SK-N-SH (cell line): ENCODE data around the gene CEP41. TPM values are rescaled to one million over a fixed set of nuclear protein-coding genes. Genes with fewer than 3 reads are reported as not detected.

Experiments used
- CTCF ChIA-PET: fragments of 300-600, 350-600 bp; formaldehyde crosslinking; extraction: SDS; loops from one replicate; lab custom pipeline; 2021; lab: Yijun Ruan, JAX
- POLR2A ChIA-PET: fragments of 350-600 bp; sonication (Branson Sonifier 250); formaldehyde crosslinking; extraction: SDS; loops from one replicate; lab custom pipeline; 2020; ENCODE audit warnings: antibody characterized with exemption, inconsistent platforms; lab: Yijun Ruan, JAX
- DNase-seq: peaks from one replicate; pipeline ENCODE4 v3.0.0; 2012
- H2AFZ ChIP-seq: fragments of 200-600 bp; sonication (generic); 2 replicates; pipeline ENCODE4 v1.8.1; 2016; ENCODE audit warnings: antibody characterized with exemption, mild to moderate bottlenecking, low read depth
- H3F3A ChIP-seq: fragments of 200-600 bp; sonication (generic); replicated peaks from 2 replicates; pipeline ENCODE3; 2016; ENCODE audit warnings: antibody characterized with exemption, mild to moderate bottlenecking; ENCODE audit not compliant: insufficient read depth
- H3K27ac ChIP-seq, 2 experiments: fragments of 200-500 bp in 1 of 2; fragments of 200-600 bp in 1 of 2; sonication (Bioruptor generic) in 1 of 2; sonication (generic), shearing (Covaris generic) in 1 of 2; 2 replicates each; pipeline versions ENCODE4 v1.5.1 to v1.6.1; 2014 to 2016; ENCODE audit warnings: low read depth in 2 of 2, inconsistent platforms in 1 of 2, low read length in 1 of 2, mild to moderate bottlenecking in 1 of 2, mixed read lengths in 1 of 2
- H3K27me3 ChIP-seq: fragments of 200-600 bp; sonication (generic), shearing (Covaris generic); 2 replicates; pipeline ENCODE4 v1.6.1; 2016; ENCODE audit warnings: mixed run types; ENCODE audit not compliant: insufficient read depth
- H3K36me3 ChIP-seq, 2 experiments: fragments of 200-500 bp in 1 of 2; fragments of 200-600 bp in 1 of 2; sonication (Bioruptor generic) in 1 of 2; sonication (generic) in 1 of 2; replicated peaks in 1 of 2; 2 replicates each; pipeline versions ENCODE3 to v1.5.1; 2014 to 2016; ENCODE audit warnings: low read length in 1 of 2, mild to moderate bottlenecking in 1 of 2; ENCODE audit not compliant: insufficient read depth in 2 of 2, control insufficient read depth in 1 of 2
- H3K4me1 ChIP-seq, 2 experiments: fragments of 200-500 bp in 1 of 2; fragments of 200-600 bp in 1 of 2; sonication (Bioruptor generic) in 1 of 2; sonication (generic), shearing (Covaris generic) in 1 of 2; 2 replicates each; pipeline versions ENCODE4 v1.5.1 to v1.6.1; 2014 to 2016; ENCODE audit warnings: low read depth in 1 of 2, low read length in 1 of 2, mixed run types in 1 of 2; ENCODE audit not compliant: insufficient read depth in 2 of 2, control insufficient read depth in 1 of 2
- H3K4me2 ChIP-seq: fragments of 200-600 bp; sonication (generic), shearing (Covaris generic); 2 replicates; pipeline ENCODE4 v1.6.1; 2017; ENCODE audit warnings: mixed run types
- H3K4me3 ChIP-seq, 2 experiments: fragments of 200-500 bp in 1 of 2; fragments of 200-600 bp in 1 of 2; sonication (Bioruptor generic) in 1 of 2; sonication (generic), shearing (Covaris generic) in 1 of 2; 2 replicates each; pipeline versions ENCODE4 v1.5.1 to v1.8.1; 2014 to 2016; ENCODE audit warnings: low read depth in 2 of 2, inconsistent platforms in 1 of 2, low read length in 1 of 2, mild to moderate bottlenecking in 1 of 2, mixed read lengths in 1 of 2, moderate library complexity in 1 of 2
- H3K79me2 ChIP-seq: fragments of 200-600 bp; sonication (generic); 2 replicates; pipeline ENCODE4 v1.8.1; 2017; ENCODE audit warnings: mild to moderate bottlenecking; ENCODE audit not compliant: insufficient read depth
- H3K9ac ChIP-seq: fragments of 200-600 bp; sonication (generic); 2 replicates; pipeline ENCODE4 v1.6.1; 2017; ENCODE audit warnings: mixed run types
- H3K9me2 ChIP-seq: fragments of 200-600 bp; sonication (generic); 2 replicates; pipeline ENCODE4 v1.6.1; 2017; ENCODE audit warnings: mixed run types
- H3K9me3 ChIP-seq: fragments of 200-600 bp; sonication (generic); 2 replicates; pipeline ENCODE4 v1.6.1; 2017; ENCODE audit warnings: mixed run types, mild to moderate bottlenecking, moderate library complexity
- H4K20me1 ChIP-seq: fragments of 200-600 bp; sonication (generic); 2 replicates; pipeline ENCODE4 v1.6.1; 2017; ENCODE audit warnings: mild to moderate bottlenecking, mixed run types; ENCODE audit not compliant: insufficient read depth
- ELF1 ChIP-seq: IDR thresholded peaks from 2 replicates; pipeline ENCODE4 v1.4.0; 2012
- GABPA ChIP-seq: IDR thresholded peaks from 2 replicates; pipeline ENCODE4 v1.4.0; 2012; ENCODE audit warnings: low read depth, mild to moderate bottlenecking
- JUND ChIP-seq: IDR thresholded peaks from 2 replicates; pipeline ENCODE4 v1.4.0; 2012
- MEF2A ChIP-seq: IDR thresholded peaks from 2 replicates; pipeline ENCODE4 v1.4.0; 2012; ENCODE audit warnings: low read depth, borderline replicate concordance
- RAD21 ChIP-seq: IDR thresholded peaks from 2 replicates; pipeline ENCODE4 v1.6.1; 2012; ENCODE audit warnings: mild to moderate bottlenecking, low read length
- REST ChIP-seq: IDR thresholded peaks from 2 replicates; pipeline ENCODE4 v1.6.1; 2012; ENCODE audit warnings: mild to moderate bottlenecking, low read depth, low read length, moderate library complexity
- TCF12 ChIP-seq: IDR thresholded peaks from 2 replicates; pipeline ENCODE4 v1.4.0; 2012
- YY1 ChIP-seq: IDR thresholded peaks from 2 replicates; pipeline ENCODE4 v1.4.0; 2012; ENCODE audit warnings: low read depth, mild to moderate bottlenecking
- WGBS: methylation state at CpG from one replicate; pipeline ENCODE4 v1.1.6; 2017; ENCODE audit warnings: low lambda C conversion rate; 5-methylcytosine and 5-hydroxymethylcytosine counted together
- polyA plus RNA-seq, 3 experiments: library from polyadenylated mRNA; depleted of rRNA; stranded (reverse); fragments of >200 nt; gene quantifications; 2 replicates each; pipeline ENCODE4 v1.2.3, GENCODE V29; 2012
- TF ChIP-seq, protein P1 (sequence below): IDR thresholded peaks from 2 replicates; pipeline ENCODE4 v1.4.0; 2012; ENCODE audit warnings: low read depth
- TF ChIP-seq, protein P2 (sequence below): IDR thresholded peaks from 2 replicates; pipeline ENCODE4; 2012

CEP41 gene
- polyA plus RNA-seq, 1 of the 3 experiments (the other 2 are of a cell fraction) = 20.9 TPM

- peaks cover 4 to 10% of the 10 kb centered on the region in 2 experiments for H3K4me1 ChIP-seq
- H3K27ac ChIP-seq = peak overlapping the region in 1 of 2 experiments; percentile 1; a peak in 1 of 4 replicates
- DNase-seq = no peak
- H3K9ac ChIP-seq = no peak overlapping the region
- ChIA-PET CTCF (no interaction called here), POLR2A (no interaction called here)
- no peaks in the 10 kb centered on the region for H3K79me2 ChIP-seq
- H3K4me2 ChIP-seq = no peak overlapping the region
- H3K9me3 ChIP-seq = no peaks in the 10 kb centered on the region
- no peaks in the 10 kb centered on the region for H3K36me3 ChIP-seq
- H4K20me1 ChIP-seq = no peaks in the 10 kb centered on the region
- H3K9me2 ChIP-seq = no peaks in the 10 kb centered on the region
- H3K27me3 ChIP-seq = no peaks in the 10 kb centered on the region
- no peak overlapping the region for H2AFZ ChIP-seq
- no peak overlapping the region for H3K4me3 ChIP-seq
- TF ChIP-seq MEF2A (no peak), ELF1 (no peak), REST (no peak), TCF12 (no peak), RAD21 (no peak), JUND (no peak), YY1 (no peak), GABPA (no peak)
- TF ChIP-seq, protein P1, sequence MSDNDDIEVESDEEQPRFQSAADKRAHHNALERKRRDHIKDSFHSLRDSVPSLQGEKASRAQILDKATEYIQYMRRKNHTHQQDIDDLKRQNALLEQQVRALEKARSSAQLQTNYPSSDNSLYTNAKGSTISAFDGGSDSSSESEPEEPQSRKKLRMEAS = no peak
- TF ChIP-seq, protein P2, sequence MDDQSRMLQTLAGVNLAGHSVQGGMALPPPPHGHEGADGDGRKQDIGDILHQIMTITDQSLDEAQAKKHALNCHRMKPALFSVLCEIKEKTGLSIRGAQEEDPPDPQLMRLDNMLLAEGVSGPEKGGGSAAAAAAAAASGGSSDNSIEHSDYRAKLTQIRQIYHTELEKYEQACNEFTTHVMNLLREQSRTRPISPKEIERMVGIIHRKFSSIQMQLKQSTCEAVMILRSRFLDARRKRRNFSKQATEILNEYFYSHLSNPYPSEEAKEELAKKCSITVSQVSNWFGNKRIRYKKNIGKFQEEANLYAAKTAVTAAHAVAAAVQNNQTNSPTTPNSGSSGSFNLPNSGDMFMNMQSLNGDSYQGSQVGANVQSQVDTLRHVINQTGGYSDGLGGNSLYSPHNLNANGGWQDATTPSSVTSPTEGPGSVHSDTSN = no peak
- no peaks in the 10 kb centered on the region for H3F3A ChIP-seq
- WGBS = 96% methylated on average over 5 of the region's 5 CpGs
Measured at GRCh38 chr7:130417213-130417612, 23.6 kb downstream of the CEP41 start.

DNA sequence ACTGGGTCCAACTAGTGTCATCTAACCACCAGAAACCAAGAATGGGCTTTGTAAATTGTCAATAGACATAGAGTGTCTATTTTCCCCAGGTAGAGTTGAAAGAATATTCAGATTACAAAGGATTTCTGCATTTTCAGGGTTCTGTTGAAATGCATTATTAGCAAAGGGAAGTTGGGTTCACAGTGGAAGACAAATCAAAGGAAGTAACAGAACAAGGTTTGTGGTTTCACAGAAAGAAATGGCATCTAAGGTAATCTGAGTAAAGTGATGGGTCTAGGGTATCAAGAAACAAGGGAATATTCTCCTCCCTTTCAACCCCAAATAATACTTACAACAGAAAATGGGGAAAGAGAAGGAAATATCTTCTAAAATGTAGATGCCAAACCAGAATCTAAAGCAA, 25.8 kb downstream of the CEP41 start:
- ChIA-PET POLR2A (no interaction called here), CTCF (interaction anchor here (1.6 kb wide), 1 partner anchor 12 kb away, joined by 6 read pairs; no protein-coding TSS in a partner anchor)
- Histone ChIP-seq H3K4me1 (peaks cover 0 to 3% of the 10 kb centered on the region in 2 experiments; a peak in 3 of 4 replicates), H3F3A (no peaks in the 10 kb centered on the region), H3K9me3 (no peaks in the 10 kb centered on the region), H4K20me1 (no peaks in the 10 kb centered on the region), H3K9ac (no peak overlapping the region), H3K27me3 (no peaks in the 10 kb centered on the region), H3K79me2 (no peaks in the 10 kb centered on the region), H3K36me3 (peaks cover 0 to 5% of the 10 kb centered on the region in 2 experiments), H3K27ac (no peak overlapping the region), H2AFZ (no peak overlapping the region), H3K4me3 (no peak overlapping the region), H3K9me2 (no peaks in the 10 kb centered on the region), H3K4me2 (no peak overlapping the region)
- no peak for TF ChIP-seq MEF2A
- DNase-seq = no peak
